Skeletal muscle satellite cell (primary cell): ENCODE results near the gene STRIP1.
A peak's percentile ranks its signal among the peaks of the same experiment; 100 is the strongest.

ENCODE experiments used
- H3K27me3 ChIP-seq: 2 replicates; pipeline ENCODE4 v1.7.0; 2013; ENCODE audit warnings: low read length; ENCODE audit not compliant: control insufficient read depth, insufficient read depth
- H3K36me3 ChIP-seq: 2 replicates; pipeline ENCODE4 v1.7.0; 2013; ENCODE audit warnings: mild to moderate bottlenecking, control low read depth, low read length; ENCODE audit not compliant: insufficient read depth
- H3K4me1 ChIP-seq: 2 replicates; pipeline ENCODE4 v1.7.0; 2013; ENCODE audit warnings: low read length; ENCODE audit not compliant: control insufficient read depth, insufficient read depth
- H3K4me2 ChIP-seq: 2 replicates; pipeline ENCODE4 v1.7.0; 2013; ENCODE audit warnings: mild to moderate bottlenecking, low read length
- H3K4me3 ChIP-seq: 2 replicates; pipeline ENCODE4 v1.7.0; 2013; ENCODE audit warnings: low read length
- H3K9ac ChIP-seq: 2 replicates; pipeline ENCODE4 v1.7.0; 2013; ENCODE audit warnings: mild to moderate bottlenecking, low read depth, low read length, moderate library complexity
- H3K9me3 ChIP-seq: replicated peaks from 2 replicates; pipeline ENCODE4 v1.7.0; 2013; ENCODE audit warnings: mild to moderate bottlenecking, control low read depth, low read length

STRIP1 gene

GRCh38 chr1:110081061-110081460 lies 46.6 kb downstream of the STRIP1 start:
- H3K4me3 ChIP-seq = no peak overlapping the region
- H3K4me1 ChIP-seq = peaks cover 9% of the 10 kb centered on the region
- peaks cover 69% of the 10 kb centered on the region for H3K27me3 ChIP-seq
- no peak overlapping the region for H3K9ac ChIP-seq
- no peaks in the 10 kb centered on the region for H3K36me3 ChIP-seq
- H3K4me2 ChIP-seq = no peak overlapping the region
- H3K9me3 ChIP-seq = no peaks in the 10 kb centered on the region

- no peak overlapping the region for H3K4me2 ChIP-seq
- no peaks in the 10 kb centered on the region for H3K36me3 ChIP-seq
- no peak overlapping the region for H3K4me3 ChIP-seq
- H3K9ac ChIP-seq = no peak overlapping the region
- H3K27me3 ChIP-seq = peaks cover 69% of the 10 kb centered on the region
- H3K4me1 ChIP-seq = peaks cover 9% of the 10 kb centered on the region
- no peaks in the 10 kb centered on the region for H3K9me3 ChIP-seq
These were observed 48.1 kb downstream of the STRIP1 start for GRCh38 chr1:110082477-110082876.

- H3K9ac ChIP-seq = no peak overlapping the region
- H3K4me3 ChIP-seq = no peak overlapping the region
- no peaks in the 10 kb centered on the region for H3K36me3 ChIP-seq
- H3K4me1 ChIP-seq = peaks cover 9% of the 10 kb centered on the region
- no peaks in the 10 kb centered on the region for H3K9me3 ChIP-seq
- H3K27me3 ChIP-seq = peaks cover 68% of the 10 kb centered on the region
- no peak overlapping the region for H3K4me2 ChIP-seq
These were observed 48.8 kb downstream of the STRIP1 start for GRCh38 chr1:110083061-110083865.

- peak overlapping the region; percentile 73 for H3K4me3 ChIP-seq
- no peaks in the 10 kb centered on the region for H3K9me3 ChIP-seq
- peak overlapping the region; percentile 94 for H3K4me2 ChIP-seq
- no peak overlapping the region for H3K9ac ChIP-seq
- no peaks in the 10 kb centered on the region for H3K36me3 ChIP-seq
- H3K27me3 ChIP-seq = peaks cover 66% of the 10 kb centered on the region
- H3K4me1 ChIP-seq = peaks cover 9% of the 10 kb centered on the region
These were observed 49.4 kb downstream of the STRIP1 start for GRCh38 chr1:110083866-110084226.

GRCh38 chr1:110084227-110085078 lies 50.0 kb downstream of the STRIP1 start:
- H3K4me1 ChIP-seq = peaks cover 9% of the 10 kb centered on the region
- peak overlapping the region; percentile 94 for H3K4me2 ChIP-seq
- peak overlapping the region; percentile 73 for H3K4me3 ChIP-seq
- peak overlapping the region; percentile 59 for H3K9ac ChIP-seq
- H3K9me3 ChIP-seq = no peaks in the 10 kb centered on the region
- H3K36me3 ChIP-seq = no peaks in the 10 kb centered on the region
- peaks cover 66% of the 10 kb centered on the region for H3K27me3 ChIP-seq

GRCh38 chr1:110085671-110086070 lies 51.2 kb downstream of the STRIP1 start:
- H3K36me3 ChIP-seq = no peaks in the 10 kb centered on the region
- H3K4me2 ChIP-seq = no peak overlapping the region
- H3K27me3 ChIP-seq = peaks cover 77% of the 10 kb centered on the region
- no peaks in the 10 kb centered on the region for H3K9me3 ChIP-seq
- H3K4me3 ChIP-seq = no peak overlapping the region
- H3K4me1 ChIP-seq = peaks cover 9% of the 10 kb centered on the region
- H3K9ac ChIP-seq = no peak overlapping the region

GRCh38 chr1:110086961-110087360 lies 52.5 kb downstream of the STRIP1 start:
- Histone ChIP-seq H3K4me1 (peaks cover 9% of the 10 kb centered on the region), H3K4me2 (no peak overlapping the region), H3K27me3 (peaks cover 90% of the 10 kb centered on the region), H3K36me3 (no peaks in the 10 kb centered on the region), H3K9me3 (no peaks in the 10 kb centered on the region), H3K9ac (no peak overlapping the region), H3K4me3 (no peak overlapping the region)

GRCh38 chr1:110087812-110088738 lies 53.7 kb downstream of the STRIP1 start:
- H3K4me3 ChIP-seq = no peak overlapping the region
- H3K36me3 ChIP-seq = no peaks in the 10 kb centered on the region
- peaks cover 90% of the 10 kb centered on the region for H3K27me3 ChIP-seq
- peaks cover 9% of the 10 kb centered on the region for H3K4me1 ChIP-seq
- H3K4me2 ChIP-seq = no peak overlapping the region
- H3K9ac ChIP-seq = no peak overlapping the region
- H3K9me3 ChIP-seq = no peaks in the 10 kb centered on the region

- peaks cover 7% of the 10 kb centered on the region for H3K4me1 ChIP-seq
These were observed 54.4 kb downstream of the STRIP1 start for GRCh38 chr1:110088739-110089316.

GRCh38 chr1:110089561-110090275 lies 55.3 kb downstream of the STRIP1 start:
- Histone ChIP-seq H3K4me1 (no peaks in the 10 kb centered on the region), H3K27me3 (peaks cover 90% of the 10 kb centered on the region), H3K4me2 (no peak overlapping the region), H3K36me3 (no peaks in the 10 kb centered on the region), H3K9ac (no peak overlapping the region), H3K9me3 (no peaks in the 10 kb centered on the region), H3K4me3 (no peak overlapping the region)

More at GRCh38 chr1:110088739-110089316, 54.4 kb downstream of the STRIP1 start:
- Histone ChIP-seq H3K4me3 (no peak overlapping the region), H3K9ac (no peak overlapping the region), H3K36me3 (no peaks in the 10 kb centered on the region), H3K9me3 (no peaks in the 10 kb centered on the region), H3K27me3 (peaks cover 90% of the 10 kb centered on the region), H3K4me2 (no peak overlapping the region)
